HepG2 (cell line): Measurements from ENCODE around the gene LARP1. TPM values are rescaled to one million over a fixed set of nuclear protein-coding genes. Genes with fewer than 3 reads are reported as not detected.

Source experiments
- ATAC-seq: fragments of 200-7000 bp; cut with Tn5 transposase; 3 replicates; pipeline ENCODE4 v1.9.1; 2020; ENCODE audit warnings: mild to moderate bottlenecking, moderate library complexity
- BruUV-seq: library from RNA; stranded (reverse); fragments of 400-500 nt; replicated peaks from 2 replicates; lab custom pipeline; 2021; lab: Mats Ljungman, UMichigan
- CTCF ChIA-PET: fragments of 300-600 bp; formaldehyde crosslinking; extraction: SDS; loops from one replicate; lab custom pipeline; 2021; ENCODE audit warnings: low total read pairs, inconsistent platforms, low intra/inter-chr PET ratio; lab: Yijun Ruan, JAX
- POLR2A ChIA-PET: fragments of 350-600 bp; sonication (Branson Sonifier 250); formaldehyde crosslinking; loops from one replicate; lab custom pipeline; 2020; ENCODE audit warnings: antibody characterized with exemption, inconsistent platforms; lab: Yijun Ruan, JAX
- DNase-seq: peaks from one replicate; pipeline ENCODE4 v3.0.0-alpha.2; 2015; ENCODE audit warnings: low spot score
- FAIRE-seq: peaks from 3 replicates; lab custom pipeline; 2011; peaks lifted over from hg19 to GRCh38; lab: Jason Lieb, UNC
- H2AFZ ChIP-seq: one replicate; pipeline ENCODE4 v1.6.1; 2011; ENCODE audit warnings: low read length, inconsistent platforms
- H3K27ac ChIP-seq: fragments of 300-600 bp; 3 replicates; pipeline ENCODE4 v1.8.0; 2011; ENCODE audit warnings: mixed run types, mild to moderate bottlenecking, mixed read lengths, low read length, inconsistent platforms; ENCODE audit not compliant: insufficient read depth; ENCODE audit errors: extremely low read length
- H3K27me3 ChIP-seq, 2 experiments: fragments of 200-600 bp in 1 of 2; 2 replicates in 1 of 2; 3 replicates in 1 of 2; pipeline versions ENCODE4 v1.6.0 to v1.8.0; 2011; ENCODE audit warnings: low read length in 2 of 2, mild to moderate bottlenecking in 2 of 2, moderate library complexity in 2 of 2, inconsistent platforms in 1 of 2; ENCODE audit not compliant: insufficient read depth in 2 of 2, control insufficient read depth in 1 of 2
- H3K36me3 ChIP-seq, 2 experiments: fragments of 200-600 bp in 1 of 2; replicated peaks in 1 of 2; 2 replicates in 1 of 2; 3 replicates in 1 of 2; pipeline versions ENCODE4 v1.5.1 to v1.8.0; 2011; ENCODE audit warnings: low read length in 2 of 2, inconsistent platforms in 1 of 2; ENCODE audit not compliant: insufficient read depth in 2 of 2, control insufficient read depth in 1 of 2
- H3K4me1 ChIP-seq: 2 replicates; pipeline ENCODE4 v1.5.1; 2012; ENCODE audit warnings: low read length, inconsistent platforms; ENCODE audit not compliant: insufficient read depth
- H3K4me2 ChIP-seq: 2 replicates; pipeline ENCODE4 v1.6.0; 2011; ENCODE audit warnings: low read depth, low read length, inconsistent platforms
- H3K4me3 ChIP-seq, 3 experiments: fragments of 200-600 bp in 1 of 3; sonication (generic), shearing (Covaris generic) in 1 of 3; replicated peaks in 1 of 3; 2 replicates each; pipeline ENCODE4 v1.5.1; 2011 to 2016; ENCODE audit warnings: low read length in 3 of 3, inconsistent platforms in 2 of 3, low read depth in 2 of 3, mild to moderate bottlenecking in 2 of 3, control low read depth in 1 of 3, mixed read lengths in 1 of 3; ENCODE audit not compliant: insufficient read depth in 1 of 3
- H3K79me2 ChIP-seq: one replicate; pipeline ENCODE4 v1.6.1; 2011; ENCODE audit warnings: low read length, inconsistent platforms; ENCODE audit not compliant: insufficient read depth
- H3K9ac ChIP-seq: 2 replicates; pipeline ENCODE4 v1.6.0; 2011; ENCODE audit warnings: mild to moderate bottlenecking, low read depth, low read length, inconsistent platforms; ENCODE audit not compliant: insufficient read depth
- H3K9me3 ChIP-seq: 2 replicates; pipeline ENCODE4 v1.5.1; 2012; ENCODE audit warnings: mild to moderate bottlenecking, low read length
- H4K20me1 ChIP-seq: 2 replicates; pipeline ENCODE4 v1.6.0; 2011; ENCODE audit warnings: inconsistent platforms, mild to moderate bottlenecking, low read length, moderate library complexity; ENCODE audit not compliant: insufficient read depth
- BRCA1 ChIP-seq: sonication (generic); formaldehyde crosslinking; IDR thresholded peaks from 2 replicates; pipeline ENCODE4 v1.4.0; 2020; ENCODE audit warnings: missing genetic modification reagents
- HDAC6 ChIP-seq: fragments of 200-600 bp; sonication (generic); IDR thresholded peaks from 2 replicates; pipeline ENCODE4 v1.7.0; 2017; ENCODE audit warnings: mild to moderate bottlenecking, antibody characterized with exemption, low read length, low read depth
- SP5 ChIP-seq: IDR thresholded peaks from 2 replicates; pipeline ENCODE4 v1.6.1; 2016; ENCODE audit warnings: low read depth, borderline replicate concordance
- YY1 ChIP-seq: IDR thresholded peaks from 2 replicates; pipeline ENCODE4 v1.6.1; 2011; ENCODE audit warnings: low read length, low read depth, moderate library complexity, mild to moderate bottlenecking; ENCODE audit not compliant: insufficient read depth, insufficient replicate concordance
- ZFAT ChIP-seq: sonication (generic); formaldehyde crosslinking; conservative IDR thresholded peaks from 2 replicates; pipeline ENCODE4 v1.8.1; 2023; ENCODE audit warnings: missing genetic modification reagents, inconsistent platforms
- ZNF431 ChIP-seq: sonication (generic); formaldehyde crosslinking; IDR thresholded peaks from 2 replicates; pipeline ENCODE4 v1.9.0; 2022; ENCODE audit warnings: missing genetic modification reagents, low read depth, mild to moderate bottlenecking, borderline replicate concordance
- ZNF567 ChIP-seq: sonication (generic); formaldehyde crosslinking; IDR thresholded peaks from 2 replicates; pipeline ENCODE4 v1.8.1; 2023; ENCODE audit warnings: mild to moderate bottlenecking, missing genetic modification reagents, borderline replicate concordance
- ZNF652 ChIP-seq: IDR thresholded peaks from 2 replicates; pipeline ENCODE4 v1.6.1; 2016; ENCODE audit warnings: low read depth, borderline replicate concordance
- ZNF780A ChIP-seq: sonication (generic); formaldehyde crosslinking; IDR thresholded peaks from 2 replicates; pipeline ENCODE4 v1.8.0; 2022; ENCODE audit warnings: mild to moderate bottlenecking, missing genetic modification reagents, moderate library complexity
- WGBS: methylation state at CpG from one replicate; pipeline ENCODE4 v1.1.6; 2017; ENCODE audit warnings: low lambda C conversion rate; 5-methylcytosine and 5-hydroxymethylcytosine counted together
- in situ Hi-C: cut with HindIII; loops from 2 replicates; pipeline ENCODE4 v1.10.0; 2017; ENCODE audit warnings: low pct_unique_long_range_greater_than_20kb; ENCODE audit not compliant: extremely low pct_ligation_motif_present
- intact Hi-C: fragments of 100-400 bp; cut with micrococcal nuclease; formaldehyde crosslinking; loops from one replicate; pipeline ENCODE4 v1.10.0; 2022; ENCODE audit not compliant: unreplicated experiment
- polyA plus RNA-seq, 8 experiments: library from polyadenylated mRNA; depleted of rRNA in 3 of 8; stranded (reverse) in 7 of 8; unstranded in 1 of 8; fragments of >200 nt; fragmentation: Illumina TruSeq in 4 of 8; extraction: Trizol in 4 of 8; gene quantifications; 2 replicates each; pipeline versions ENCODE4 v1.2.1 to v1.2.3, GENCODE V29; 2011 to 2016; ENCODE audit warnings: low read depth in 4 of 8, missing spikeins in 1 of 8, mixed read lengths in 1 of 8; ENCODE audit not compliant: insufficient read depth in 1 of 8
- total RNA-seq, 5 experiments: library from RNA; depleted of rRNA; stranded (reverse); fragments of >200 nt; fragmentation: Illumina TruSeq; extraction: Trizol; gene quantifications; 2 replicates each; pipeline ENCODE4 v1.2.3, GENCODE V29; 2016; ENCODE audit warnings: low read depth in 1 of 5
- TF ChIP-seq, protein P1 (sequence below): sonication (generic); formaldehyde crosslinking; IDR thresholded peaks from 2 replicates; pipeline ENCODE4 v1.5.0; 2020; ENCODE audit warnings: mild to moderate bottlenecking, missing genetic modification reagents
- TF ChIP-seq, protein P2 (sequence below): sonication (generic); formaldehyde crosslinking; IDR thresholded peaks from 2 replicates; pipeline ENCODE4 v1.4.0; 2020; ENCODE audit warnings: missing genetic modification reagents, mild to moderate bottlenecking, borderline replicate concordance
- TF ChIP-seq, protein P3 (sequence below): sonication (generic); formaldehyde crosslinking; IDR thresholded peaks from 2 replicates; pipeline ENCODE4 v1.8.1; 2023; ENCODE audit warnings: mild to moderate bottlenecking, moderate library complexity, missing genetic modification reagents
- TF ChIP-seq, protein P4 (sequence below): sonication (generic); formaldehyde crosslinking; IDR thresholded peaks from 2 replicates; pipeline ENCODE4 v1.4.0; 2020; ENCODE audit warnings: missing genetic modification reagents
- TF ChIP-seq, protein P5 (sequence below): IDR thresholded peaks from 2 replicates; pipeline ENCODE4 v1.6.1; 2016; ENCODE audit warnings: control low read depth

The LARP1 gene
- total and polyA plus RNA-seq, 2 of the 13 experiments (the other 11 are each of a cell fraction or from before 2014, with no cell fraction given): 45.2 to 61.4 TPM

DNA sequence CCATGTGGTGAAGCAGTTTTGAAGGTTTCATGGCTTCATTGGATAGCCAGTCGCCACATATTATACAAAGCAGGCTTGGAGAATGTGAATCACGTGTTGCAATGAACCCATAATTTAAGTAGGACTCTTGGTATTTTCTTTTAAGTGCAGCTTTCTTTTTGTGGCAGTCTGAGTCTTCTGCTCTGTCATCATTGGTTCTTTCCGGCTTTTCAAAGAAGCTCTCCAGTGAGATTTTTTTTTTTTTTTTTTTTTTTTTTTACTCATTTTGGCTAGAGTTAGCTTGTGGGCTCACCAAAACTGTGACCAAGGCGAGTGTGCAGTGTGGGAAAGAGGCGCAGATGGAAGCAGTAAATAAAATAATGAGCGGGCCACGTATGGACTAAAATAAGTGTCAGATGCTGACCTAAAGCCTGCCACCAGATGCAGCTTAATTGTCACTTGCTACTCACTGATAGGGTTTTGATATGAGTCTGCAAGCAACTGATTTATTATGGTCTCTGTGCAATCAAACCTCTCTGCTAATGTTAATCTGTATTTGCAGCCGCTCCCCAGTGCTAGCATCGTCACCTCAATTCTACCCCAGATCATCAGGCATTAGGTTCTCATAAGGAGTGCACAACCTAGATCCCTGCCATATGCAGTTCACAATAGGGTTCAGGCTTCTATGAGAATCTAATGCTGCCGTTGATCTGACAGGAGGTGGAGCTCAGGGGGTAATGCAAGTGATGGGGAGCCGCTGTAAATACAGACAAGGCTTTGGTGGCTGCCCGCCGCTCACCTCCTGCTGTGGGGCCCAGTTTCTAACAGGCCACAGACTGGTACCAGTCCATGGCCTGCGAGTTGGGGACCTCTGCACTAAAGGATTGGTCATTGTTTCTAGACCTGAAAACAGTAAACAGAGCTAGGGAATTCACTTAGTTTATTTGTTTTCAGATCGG, 45.5 kb upstream of the LARP1 start:
- H3K4me2 ChIP-seq: no peak overlapping the region
- H3K9ac ChIP-seq: no peak overlapping the region
- ChIA-PET POLR2A (interaction anchor here (0.7 kb wide), 1 partner anchor 15 kb away, joined by 3 read pairs; no protein-coding TSS in a partner anchor), CTCF (no interaction called here)
- no peak overlapping the region for H3K27ac ChIP-seq
- no peak for FAIRE-seq
- H3K36me3 ChIP-seq: no peaks in the 10 kb centered on the region
- DNase-seq: no peak
- H3K79me2 ChIP-seq: no peaks in the 10 kb centered on the region
- no TSS peak for BruUV-seq
- no peak overlapping the region for H2AFZ ChIP-seq
- intact Hi-C loops: loop anchor here (10.0 kb wide), 1 partner anchor 55 kb away; no protein-coding TSS in a partner anchor
- no peaks in the 10 kb centered on the region for H3K9me3 ChIP-seq
- in situ Hi-C loops: no loop called here
- no peaks in the 10 kb centered on the region for H4K20me1 ChIP-seq
- H3K4me1 ChIP-seq: peaks cover 54% of the 10 kb centered on the region
- 91% methylated on average over 14 of the region's 15 CpGs for WGBS
- no peak for ATAC-seq
- no peak overlapping the region for H3K4me3 ChIP-seq
- H3K27me3 ChIP-seq: no peaks in the 10 kb centered on the region
- TF ChIP-seq, protein P1, sequence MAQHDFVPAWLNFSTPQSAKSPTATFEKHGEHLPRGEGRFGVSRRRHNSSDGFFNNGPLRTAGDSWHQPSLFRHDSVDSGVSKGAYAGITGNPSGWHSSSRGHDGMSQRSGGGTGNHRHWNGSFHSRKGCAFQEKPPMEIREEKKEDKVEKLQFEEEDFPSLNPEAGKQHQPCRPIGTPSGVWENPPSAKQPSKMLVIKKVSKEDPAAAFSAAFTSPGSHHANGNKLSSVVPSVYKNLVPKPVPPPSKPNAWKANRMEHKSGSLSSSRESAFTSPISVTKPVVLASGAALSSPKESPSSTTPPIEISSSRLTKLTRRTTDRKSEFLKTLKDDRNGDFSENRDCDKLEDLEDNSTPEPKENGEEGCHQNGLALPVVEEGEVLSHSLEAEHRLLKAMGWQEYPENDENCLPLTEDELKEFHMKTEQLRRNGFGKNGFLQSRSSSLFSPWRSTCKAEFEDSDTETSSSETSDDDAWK (CRISPR knock-in tag): no peak
- TF ChIP-seq, protein P2, sequence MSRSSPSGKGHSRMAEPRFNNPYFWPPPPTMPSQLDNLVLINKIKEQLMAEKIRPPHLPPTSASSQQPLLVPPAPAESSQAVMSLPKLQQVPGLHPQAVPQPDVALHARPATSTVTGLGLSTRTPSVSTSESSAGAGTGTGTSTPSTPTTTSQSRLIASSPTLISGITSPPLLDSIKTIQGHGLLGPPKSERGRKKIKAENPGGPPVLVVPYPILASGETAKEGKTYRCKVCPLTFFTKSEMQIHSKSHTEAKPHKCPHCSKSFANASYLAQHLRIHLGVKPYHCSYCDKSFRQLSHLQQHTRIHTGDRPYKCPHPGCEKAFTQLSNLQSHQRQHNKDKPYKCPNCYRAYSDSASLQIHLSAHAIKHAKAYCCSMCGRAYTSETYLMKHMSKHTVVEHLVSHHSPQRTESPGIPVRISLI: no peak
- TF ChIP-seq ZNF431 (CRISPR knock-in tag) (no peak), ZFAT (CRISPR knock-in tag) (no peak), BRCA1 (no peak), ZNF652 (no peak), HDAC6 (no peak), YY1 (no peak), ZNF567 (CRISPR knock-in tag) (no peak), ZNF780A (CRISPR knock-in tag) (no peak), SP5 (CRISPR knock-in tag) (no peak)
- TF ChIP-seq, protein P3, sequence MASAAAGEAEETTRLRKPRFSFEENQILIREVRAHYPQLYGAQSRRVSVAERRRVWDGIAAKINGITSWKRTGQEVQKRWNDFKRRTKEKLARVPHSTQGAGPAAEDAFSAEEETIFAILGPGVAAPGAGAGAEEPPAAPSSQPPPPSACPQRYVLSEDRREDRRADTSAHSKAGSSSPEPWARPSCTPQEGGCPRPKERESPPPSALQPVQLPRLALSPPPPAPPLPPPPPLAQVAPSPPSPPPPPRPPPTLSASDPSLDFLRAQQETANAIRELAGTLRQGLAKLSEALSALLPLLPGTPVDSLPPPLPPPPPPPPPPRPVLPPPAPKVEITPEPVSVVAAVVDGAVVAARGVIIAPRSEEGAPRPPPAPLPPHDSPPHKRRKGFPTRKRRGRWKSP: no peak
- TF ChIP-seq, protein P4, sequence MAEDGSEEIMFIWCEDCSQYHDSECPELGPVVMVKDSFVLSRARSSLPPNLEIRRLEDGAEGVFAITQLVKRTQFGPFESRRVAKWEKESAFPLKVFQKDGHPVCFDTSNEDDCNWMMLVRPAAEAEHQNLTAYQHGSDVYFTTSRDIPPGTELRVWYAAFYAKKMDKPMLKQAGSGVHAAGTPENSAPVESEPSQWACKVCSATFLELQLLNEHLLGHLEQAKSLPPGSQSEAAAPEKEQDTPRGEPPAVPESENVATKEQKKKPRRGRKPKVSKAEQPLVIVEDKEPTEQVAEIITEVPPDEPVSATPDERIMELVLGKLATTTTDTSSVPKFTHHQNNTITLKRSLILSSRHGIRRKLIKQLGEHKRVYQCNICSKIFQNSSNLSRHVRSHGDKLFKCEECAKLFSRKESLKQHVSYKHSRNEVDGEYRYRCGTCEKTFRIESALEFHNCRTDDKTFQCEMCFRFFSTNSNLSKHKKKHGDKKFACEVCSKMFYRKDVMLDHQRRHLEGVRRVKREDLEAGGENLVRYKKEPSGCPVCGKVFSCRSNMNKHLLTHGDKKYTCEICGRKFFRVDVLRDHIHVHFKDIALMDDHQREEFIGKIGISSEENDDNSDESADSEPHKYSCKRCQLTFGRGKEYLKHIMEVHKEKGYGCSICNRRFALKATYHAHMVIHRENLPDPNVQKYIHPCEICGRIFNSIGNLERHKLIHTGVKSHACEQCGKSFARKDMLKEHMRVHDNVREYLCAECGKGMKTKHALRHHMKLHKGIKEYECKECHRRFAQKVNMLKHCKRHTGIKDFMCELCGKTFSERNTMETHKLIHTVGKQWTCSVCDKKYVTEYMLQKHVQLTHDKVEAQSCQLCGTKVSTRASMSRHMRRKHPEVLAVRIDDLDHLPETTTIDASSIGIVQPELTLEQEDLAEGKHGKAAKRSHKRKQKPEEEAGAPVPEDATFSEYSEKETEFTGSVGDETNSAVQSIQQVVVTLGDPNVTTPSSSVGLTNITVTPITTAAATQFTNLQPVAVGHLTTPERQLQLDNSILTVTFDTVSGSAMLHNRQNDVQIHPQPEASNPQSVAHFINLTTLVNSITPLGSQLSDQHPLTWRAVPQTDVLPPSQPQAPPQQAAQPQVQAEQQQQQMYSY (CRISPR knock-in tag): no peak
- TF ChIP-seq, protein P5, sequence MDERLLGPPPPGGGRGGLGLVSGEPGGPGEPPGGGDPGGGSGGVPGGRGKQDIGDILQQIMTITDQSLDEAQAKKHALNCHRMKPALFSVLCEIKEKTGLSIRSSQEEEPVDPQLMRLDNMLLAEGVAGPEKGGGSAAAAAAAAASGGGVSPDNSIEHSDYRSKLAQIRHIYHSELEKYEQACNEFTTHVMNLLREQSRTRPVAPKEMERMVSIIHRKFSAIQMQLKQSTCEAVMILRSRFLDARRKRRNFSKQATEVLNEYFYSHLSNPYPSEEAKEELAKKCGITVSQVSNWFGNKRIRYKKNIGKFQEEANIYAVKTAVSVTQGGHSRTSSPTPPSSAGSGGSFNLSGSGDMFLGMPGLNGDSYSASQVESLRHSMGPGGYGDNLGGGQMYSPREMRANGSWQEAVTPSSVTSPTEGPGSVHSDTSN: no peak
